Ureter (tissue), 1 donor: ENCODE measurements around the gene PIK3R6. TPM values are rescaled to one million over a fixed set of nuclear protein-coding genes. Genes with fewer than 3 reads are reported as not detected.

ENCODE experiments used
- DNase-seq: peaks from one replicate; pipeline ENCODE4 v3.0.0-alpha.2; 2020; ENCODE audit warnings: low spot score
- total RNA-seq: library from RNA; stranded (reverse); gene quantifications from one replicate; pipeline ENCODE4 v1.2.4, GENCODE V29; 2023
- donor health status: DM: yes; HTN: yes; CAD: no.

The PIK3R6 gene
- total RNA-seq, result 1.7 TPM

DNA sequence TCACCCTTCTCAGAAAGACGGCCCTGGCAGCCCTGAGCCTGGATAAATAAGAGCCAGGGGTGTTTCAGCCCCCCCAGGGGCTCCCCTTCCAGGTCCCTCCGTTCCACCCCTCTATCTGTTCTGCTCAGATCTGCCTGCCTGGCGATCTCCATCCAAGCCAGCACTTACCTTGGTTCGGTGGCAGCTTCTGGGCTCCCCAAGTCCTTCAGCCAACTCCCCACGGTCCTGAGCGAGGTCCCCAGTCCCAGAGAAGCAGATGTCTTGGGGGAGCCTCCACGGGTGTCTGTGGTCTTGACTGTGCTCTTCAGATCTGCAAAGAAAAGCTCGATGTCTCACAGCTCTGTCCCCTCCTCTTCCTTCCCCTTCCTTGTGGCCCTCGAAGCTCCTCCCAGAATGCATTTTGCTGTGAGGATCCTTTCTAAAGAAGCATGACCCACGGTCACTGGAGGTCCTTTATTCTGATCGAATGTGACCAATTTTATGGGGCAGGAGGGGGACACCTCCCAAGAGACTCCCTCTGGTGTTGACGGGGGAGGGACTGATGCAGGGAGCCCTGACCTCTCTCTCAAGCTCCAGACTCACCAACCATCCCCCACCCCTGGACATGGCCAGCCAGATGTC is at the start of gene PIK3R6:
Gene PIK3R6, minus strand, starts transcription at position 314 of the 621 bp plus-strand sequence. CDS start 17,880 bp downstream, outside the sequence.
- DNase-seq, result no peak

GRCh38 chr17:8916466-8916865 is 49.0 kb upstream of the PIK3R6 start:
- DNase-seq, result no peak

DNA sequence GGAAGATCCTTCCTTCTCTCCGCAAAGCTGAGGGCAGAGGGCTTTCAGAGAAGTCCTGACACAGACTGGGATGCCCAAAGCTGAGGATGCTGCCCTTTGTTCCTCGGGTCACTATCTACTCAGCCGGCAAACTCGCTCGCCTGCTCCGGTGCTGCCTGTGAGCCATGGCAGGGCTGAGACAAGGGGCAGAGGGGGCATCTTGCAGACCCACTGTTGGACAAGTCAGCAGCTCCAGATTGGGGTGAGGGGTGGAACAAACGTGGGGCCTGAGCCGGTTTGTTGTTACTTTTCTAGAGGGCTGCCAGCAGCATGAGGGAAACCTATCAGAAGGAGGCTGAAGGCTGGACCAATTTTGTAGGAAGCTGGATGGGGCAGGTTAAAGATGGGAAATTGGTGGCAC is 47.1 kb upstream of the PIK3R6 start:
- DNase-seq, result no peak

DNA sequence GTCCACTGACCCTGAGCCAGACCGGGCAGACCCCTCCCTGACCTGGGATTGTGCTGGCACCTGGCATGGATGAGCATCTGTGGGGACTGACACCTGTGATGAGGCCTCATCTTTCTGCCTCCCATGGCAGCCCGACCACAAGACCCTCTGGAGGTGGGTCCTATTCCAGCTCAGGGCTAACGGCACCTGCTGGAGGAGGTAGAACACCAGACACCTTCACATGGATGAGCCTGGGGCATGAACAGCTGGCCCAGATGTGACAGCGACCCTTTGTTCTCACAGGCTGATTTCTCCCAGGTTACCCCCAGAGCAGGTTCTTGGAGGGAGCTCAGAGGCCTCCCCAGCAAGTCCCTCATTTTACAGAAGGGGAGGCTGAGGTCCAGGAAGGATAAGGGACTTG is 46.4 kb upstream of the PIK3R6 start:
- DNase-seq, result no peak

DNA sequence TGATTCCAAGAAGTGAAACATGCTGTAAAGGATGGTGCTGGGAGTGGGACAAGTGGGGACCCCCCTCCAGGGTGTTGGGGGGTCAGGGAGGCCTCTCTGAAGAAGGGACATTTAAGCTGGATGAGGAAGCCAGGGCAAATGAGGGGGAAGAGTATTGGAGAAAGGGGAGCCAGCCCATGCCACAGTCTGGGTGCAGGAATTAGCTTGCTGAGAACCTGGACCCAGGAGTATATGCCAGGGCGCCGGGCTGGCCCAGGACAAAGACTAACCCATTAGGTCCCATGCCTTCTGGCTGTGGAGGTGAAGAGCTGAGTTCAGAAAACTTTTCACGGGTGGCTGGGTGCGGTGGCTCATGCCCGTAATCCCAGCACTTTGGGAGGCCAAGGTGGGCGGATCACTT is 45.6 kb upstream of the PIK3R6 start:
- no peak for DNase-seq

DNA sequence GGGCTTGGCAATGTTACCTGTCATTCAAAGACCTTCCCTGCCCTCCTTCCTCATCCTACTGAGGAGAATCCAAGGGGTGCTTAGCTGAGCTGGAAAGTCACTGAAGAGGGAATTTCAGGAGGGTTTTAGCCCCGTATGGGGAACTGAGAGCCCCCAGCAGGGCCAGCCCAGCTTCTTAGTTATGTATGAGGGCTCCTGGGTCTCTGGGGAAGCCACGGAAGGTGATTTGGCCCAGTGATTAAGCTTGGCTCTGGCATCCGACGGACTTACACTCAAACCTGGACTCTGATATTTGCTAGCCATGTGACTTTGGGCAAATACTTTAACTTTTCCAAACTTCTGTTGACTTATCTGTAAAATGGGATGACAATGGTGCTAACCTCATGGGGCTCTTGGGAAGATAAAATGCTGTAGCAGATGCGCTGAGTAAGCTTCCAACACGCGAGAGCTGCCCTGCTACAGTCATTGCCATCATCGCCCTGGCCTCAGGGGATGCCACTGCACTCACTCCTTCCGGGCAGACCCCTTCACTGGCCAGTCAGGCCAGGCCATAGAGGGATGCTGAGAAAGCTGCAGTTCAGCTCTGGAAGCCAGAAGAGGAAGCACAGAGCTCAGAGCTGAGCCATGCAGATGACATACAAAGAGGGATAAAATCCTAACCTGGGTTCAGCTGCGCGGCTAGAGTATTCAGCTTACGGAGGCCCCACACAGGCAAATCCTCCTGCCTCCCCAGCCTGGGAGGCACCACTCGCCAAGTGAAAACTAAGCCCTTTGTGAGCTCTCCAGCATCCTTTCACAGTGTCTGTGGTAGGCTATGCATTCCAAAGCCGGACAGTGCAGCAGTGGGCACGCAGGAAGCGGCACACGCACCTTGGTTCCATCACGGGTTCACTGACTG is 44.9 kb upstream of the PIK3R6 start:
- no peak for DNase-seq

DNA sequence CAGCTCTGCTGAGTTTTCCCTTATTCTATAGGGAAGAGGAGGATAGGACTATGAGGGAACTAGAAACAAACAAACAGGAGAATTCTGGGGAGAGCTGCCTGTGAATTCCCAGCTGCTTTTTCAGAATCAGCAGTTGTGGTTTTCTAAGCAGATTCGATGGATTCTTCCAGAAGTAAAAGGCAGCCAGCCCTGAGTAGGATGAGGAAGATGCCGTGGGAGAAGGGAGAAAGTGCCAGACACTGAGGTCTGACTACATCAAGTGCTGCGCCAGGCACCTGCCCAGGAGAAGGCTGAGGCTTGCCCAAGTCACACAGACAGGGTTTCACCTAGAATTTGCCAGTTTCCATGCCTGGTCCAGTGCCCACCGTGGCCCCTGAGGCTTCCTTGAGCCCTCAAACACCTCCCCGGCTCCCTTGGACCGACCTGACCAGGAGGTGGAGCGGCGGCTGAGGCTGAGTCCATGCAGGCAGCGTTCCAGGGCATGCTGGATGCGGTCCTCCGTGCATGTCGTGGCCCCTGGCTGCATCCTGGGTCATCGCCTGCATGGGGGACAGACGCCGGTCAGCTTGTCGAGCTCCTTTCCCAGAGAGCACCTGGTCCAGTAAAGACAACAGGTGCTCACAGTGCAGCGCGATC is 43.6 kb upstream of the PIK3R6 start:
- no peak for DNase-seq

DNA sequence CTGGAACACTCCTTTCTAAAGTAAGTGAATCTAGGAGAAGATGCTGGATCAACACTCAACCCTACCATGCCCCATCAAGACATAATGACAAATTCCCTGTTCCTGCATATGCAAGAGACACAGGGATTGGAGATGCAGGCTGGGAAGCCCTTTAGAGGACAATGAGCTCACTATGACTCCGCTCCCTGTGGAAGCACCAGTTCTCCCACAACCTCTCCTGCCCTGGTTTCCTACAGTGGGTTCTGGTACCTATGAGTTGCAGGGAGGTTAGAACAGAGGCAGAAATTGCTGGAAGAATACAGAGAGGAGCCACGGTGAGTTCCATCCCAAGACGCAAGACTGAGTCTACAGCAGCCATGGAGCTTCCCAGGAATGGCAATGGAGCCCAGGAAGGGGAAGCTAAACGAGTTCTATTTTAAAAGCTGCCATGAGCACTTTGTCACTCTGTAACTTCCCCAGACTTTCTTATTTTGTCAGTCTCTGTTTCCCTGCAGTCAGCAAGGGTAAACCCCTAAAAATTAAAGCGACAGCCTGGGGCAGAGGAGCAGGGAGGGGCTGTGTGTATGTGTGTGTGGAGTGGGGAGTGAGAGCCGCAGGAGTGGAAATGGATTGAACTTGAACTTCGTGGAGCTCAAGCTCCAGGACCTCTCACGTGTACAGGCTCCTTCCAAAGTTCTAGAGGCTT is 42.3 kb upstream of the PIK3R6 start:
- no peak for DNase-seq

DNA sequence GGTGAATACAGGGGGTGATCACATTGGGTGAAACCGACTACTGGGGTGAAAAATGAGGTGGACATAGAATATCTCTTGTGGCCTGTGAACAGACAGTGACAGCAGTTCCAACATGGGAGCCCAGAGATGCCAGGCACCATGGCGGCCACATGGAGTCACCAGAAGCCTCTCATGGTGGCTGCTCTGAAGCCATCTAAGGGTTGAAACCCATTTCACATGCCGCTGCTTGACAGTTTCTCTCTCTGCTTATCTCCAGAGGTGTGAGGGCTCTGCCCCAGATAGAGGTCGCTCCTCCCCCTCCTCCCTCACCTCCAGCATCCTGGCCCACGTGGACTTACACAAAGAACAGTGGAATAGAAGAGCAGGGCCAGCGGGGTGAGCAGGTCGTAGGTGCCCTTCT is 37.9 kb upstream of the PIK3R6 start:
- DNase-seq, result no peak

GRCh38 chr17:8904686-8905085 is 37.2 kb upstream of the PIK3R6 start:
- DNase-seq, result peak; percentile 15

- peak; percentile 15 for DNase-seq
These were observed 36.7 kb upstream of the PIK3R6 start for GRCh38 chr17:8904201-8904600.

DNA sequence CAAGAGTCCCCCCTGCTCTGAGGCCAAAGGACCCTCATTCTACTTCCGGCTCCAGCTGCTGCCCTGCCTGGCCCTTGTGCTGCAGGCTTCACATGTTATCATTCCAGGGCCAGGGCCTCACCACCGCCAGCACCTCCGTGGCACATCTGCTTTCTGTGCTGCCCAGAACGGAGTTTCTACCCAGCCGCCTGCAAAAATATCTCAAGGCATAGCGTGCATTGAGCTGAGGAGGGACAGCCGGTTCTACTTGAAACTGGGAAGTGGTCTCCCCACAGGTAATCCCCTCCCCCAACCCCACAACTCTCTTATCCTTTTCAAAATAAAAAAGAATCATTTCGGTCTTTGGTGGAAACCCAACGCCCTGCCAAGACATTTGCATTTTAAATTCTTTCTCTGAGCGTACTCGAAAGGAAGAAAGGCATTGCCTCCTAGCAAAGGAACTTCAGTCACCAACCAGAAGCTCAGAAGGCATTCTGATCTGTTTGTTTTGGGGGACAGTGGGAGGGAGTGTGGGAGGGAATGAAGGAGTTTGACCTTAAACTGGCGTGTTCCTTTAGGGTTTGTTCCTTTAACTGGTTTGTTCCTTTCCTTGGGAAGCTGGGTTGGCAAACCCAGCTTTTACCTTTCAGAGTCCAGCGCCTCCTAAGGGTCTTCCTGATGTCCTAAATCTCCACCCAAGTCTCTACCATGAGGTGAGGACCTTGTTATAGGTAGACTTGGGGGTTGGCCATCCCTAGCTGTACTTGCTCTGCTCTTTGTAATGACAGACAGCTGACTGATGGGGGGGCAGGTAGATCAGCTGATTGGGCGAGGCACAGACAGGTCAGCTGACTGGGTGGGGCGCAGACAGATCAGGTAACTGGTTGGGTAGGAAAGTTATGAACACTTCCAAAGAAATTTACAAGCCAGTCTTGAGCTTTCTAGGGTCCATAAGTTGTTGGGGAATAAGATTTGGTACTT is 33.4 kb upstream of the PIK3R6 start:
- DNase-seq, result no peak

DNA sequence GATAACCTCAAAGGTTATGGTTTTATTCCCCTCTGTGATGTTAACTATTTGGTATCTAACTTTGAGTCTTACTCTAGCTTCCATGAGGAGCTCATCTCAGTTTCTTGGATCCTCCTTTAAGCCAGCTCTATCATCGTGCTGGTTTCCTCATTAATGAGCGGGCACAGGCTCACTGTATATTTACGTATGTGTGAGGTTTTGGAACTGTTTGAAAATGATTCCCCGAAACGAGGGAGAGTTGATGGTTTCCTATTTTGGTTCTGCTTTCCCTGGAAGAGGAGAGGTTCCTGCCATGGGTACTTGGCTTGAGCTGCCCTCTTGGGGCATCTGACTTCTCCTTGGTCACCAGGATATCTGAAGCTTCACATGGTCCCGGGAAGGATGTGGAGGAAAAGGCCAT is 32.7 kb upstream of the PIK3R6 start:
- DNase-seq, result no peak

GRCh38 chr17:8898636-8899035 is 31.2 kb upstream of the PIK3R6 start:
- DNase-seq, result no peak

DNA sequence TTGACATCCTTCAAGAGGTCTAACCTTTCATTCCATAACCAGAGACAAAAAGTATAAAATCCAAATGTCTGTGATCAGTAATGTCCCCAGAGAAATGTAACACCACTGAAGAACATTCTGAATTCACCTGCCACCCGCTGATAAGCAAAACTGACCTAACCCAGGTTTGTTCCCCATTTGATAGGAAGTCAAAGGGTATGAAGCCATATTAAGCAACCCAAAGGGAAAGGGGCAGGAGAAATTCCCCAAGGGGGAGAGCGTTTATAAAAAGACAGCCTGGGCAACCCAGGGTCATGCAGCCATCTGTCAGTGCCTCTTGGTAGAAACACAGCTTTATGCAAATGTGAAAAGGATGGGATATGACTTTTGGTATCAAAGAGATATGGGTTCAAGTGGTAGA is 30.7 kb upstream of the PIK3R6 start:
- DNase-seq, result no peak

DNA sequence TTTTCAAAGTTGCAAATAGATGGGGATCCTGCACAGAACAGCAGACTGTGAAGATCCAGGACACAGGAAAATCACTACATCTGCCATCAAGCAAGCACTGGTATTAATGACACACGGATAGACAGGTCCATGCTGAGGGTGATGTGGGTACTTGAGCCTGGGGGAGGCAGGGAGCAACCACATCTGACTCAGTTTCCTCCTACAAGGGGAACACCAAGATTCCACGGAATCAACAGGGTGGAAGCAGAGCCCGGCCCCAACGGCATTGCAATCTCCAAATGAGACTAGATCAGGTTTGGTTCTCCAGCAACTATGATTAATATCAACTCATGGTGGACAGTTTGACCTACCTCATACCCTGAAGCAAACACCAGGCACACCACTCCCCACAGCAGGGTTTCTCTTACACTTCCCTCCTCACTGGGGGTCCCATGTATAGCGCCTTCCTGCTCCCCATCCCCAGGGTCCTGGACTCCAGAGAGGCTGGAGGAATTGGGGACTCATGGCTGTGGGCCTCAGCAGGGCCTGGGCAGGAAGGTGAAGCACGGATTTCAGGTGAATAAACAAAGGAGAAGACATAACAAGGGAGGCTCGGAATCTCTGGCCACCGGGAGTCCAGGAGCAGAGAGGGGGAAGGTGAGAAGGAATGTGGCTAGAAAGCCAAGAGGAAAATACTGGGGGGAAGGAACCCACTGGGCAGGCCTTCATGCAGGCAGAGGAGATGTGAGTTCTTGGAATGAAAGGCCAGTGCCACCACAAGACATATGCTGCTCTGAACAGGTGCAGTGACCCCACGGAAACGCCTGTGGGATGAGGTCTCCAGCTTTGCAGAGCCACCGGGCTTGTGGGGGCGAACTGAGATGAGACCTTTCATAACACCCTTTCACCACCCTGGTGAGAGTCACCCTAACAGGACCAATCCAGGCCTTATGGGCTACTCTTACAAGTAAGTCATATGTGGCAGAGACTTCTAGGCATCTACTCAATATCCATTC is 29.5 kb upstream of the PIK3R6 start:
- no peak for DNase-seq

DNA sequence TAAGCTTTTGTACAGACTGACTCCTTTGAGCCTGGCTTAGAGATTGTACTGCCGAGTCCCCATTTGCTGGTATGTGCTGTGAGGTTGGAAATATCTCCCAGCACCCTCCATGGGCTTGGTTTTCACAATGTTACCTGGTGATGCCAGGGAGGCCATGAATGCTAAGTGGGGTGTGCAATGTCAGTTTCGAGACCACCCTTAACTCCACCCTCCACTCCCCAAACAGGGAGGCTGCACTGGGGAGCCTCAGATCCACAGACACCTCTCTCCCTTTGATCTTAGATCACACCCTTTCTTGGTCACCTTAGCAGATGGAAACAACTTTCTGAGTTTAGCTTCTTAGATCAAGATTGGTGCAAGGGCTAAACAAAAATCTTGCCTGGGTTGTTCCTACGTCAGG is 28.6 kb upstream of the PIK3R6 start:
- no peak for DNase-seq

DNA sequence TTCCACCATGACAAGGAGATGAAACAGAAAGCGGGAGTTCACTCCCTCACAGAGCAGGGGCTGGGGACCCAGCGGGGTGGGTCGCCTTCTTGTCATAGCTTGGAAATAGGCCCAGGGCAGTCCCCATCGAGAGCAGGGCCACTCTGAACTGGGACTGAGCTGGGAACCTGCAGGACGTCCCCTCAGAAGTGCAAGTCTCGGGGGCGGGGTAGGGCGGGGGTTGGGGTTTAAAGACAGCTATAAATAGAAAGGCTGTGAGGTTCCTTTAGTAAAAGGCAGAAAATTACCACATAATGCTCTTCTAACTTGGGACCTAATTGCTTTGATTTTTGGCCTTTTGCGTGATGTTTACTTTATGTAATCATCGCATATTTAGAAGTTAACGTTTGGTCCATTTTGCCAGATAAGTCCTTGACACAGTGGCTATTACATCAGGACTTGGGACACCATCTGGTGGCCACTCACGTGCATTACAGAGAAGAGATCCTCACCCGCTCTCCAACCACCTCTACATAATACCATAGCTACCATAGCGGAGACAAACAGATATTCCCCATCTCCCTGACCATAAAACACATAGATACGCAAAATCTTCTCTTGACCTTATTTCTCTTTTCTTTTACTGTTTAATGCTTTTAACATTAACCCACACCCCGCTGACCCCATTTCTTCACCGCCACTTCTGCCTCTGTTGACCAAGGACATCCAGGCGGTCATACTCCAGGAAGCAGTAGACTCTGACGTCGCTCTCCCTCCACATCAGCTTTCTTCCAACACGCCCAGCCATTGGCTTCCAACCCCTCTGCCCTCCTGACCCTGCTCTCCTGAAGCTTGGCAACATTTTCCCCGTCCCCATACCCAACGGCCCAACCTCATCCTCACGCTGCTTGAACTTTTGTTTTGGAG is 27.5 kb upstream of the PIK3R6 start:
- no peak for DNase-seq

- DNase-seq, result no peak
These were observed 26.8 kb upstream of the PIK3R6 start for GRCh38 chr17:8894202-8894671.
